ENCODE results near the gene FOXD3.

FOXD3 gene

GRCh38 chr1:63362578-63362977 is 40.2 kb downstream of the FOXD3 start:
- DNase-seq: no peak

DNA sequence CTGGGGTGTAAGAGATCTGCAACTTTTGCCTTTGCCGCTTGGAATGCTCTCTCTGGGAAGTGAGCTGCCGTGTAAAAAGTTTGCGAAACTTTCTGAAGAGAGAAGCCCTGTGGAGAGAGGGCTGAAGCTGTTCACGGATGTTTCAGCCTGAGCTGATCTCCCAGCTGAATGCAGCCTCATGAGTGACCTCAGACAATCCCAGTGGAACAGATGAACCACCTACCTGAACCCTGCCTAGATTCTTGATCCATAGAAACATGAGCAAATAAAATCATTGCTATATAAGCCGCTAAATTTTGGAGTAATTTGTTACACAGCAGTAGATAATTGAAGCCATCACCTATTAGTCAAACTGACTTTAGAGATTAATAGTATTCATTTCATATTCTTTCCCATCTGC is 40.6 kb downstream of the FOXD3 start:
- DNase-seq: no peak

DNA sequence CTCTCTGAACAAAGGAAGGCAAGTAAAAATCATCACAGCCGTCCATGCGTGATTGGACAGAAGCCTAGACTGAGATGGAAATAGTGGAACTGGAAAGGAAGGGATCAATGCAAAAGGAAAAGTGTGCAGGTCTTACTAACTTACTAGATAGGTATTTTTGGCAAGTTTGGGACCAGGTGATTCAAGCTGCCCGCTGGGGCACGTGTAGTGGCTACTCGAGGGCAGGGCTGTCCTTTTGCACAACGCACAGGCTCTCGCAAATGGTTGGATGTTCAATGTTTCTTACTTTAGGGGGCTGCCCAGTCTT is 44.5 kb downstream of the FOXD3 start:
- DNase-seq: no peak

DNA sequence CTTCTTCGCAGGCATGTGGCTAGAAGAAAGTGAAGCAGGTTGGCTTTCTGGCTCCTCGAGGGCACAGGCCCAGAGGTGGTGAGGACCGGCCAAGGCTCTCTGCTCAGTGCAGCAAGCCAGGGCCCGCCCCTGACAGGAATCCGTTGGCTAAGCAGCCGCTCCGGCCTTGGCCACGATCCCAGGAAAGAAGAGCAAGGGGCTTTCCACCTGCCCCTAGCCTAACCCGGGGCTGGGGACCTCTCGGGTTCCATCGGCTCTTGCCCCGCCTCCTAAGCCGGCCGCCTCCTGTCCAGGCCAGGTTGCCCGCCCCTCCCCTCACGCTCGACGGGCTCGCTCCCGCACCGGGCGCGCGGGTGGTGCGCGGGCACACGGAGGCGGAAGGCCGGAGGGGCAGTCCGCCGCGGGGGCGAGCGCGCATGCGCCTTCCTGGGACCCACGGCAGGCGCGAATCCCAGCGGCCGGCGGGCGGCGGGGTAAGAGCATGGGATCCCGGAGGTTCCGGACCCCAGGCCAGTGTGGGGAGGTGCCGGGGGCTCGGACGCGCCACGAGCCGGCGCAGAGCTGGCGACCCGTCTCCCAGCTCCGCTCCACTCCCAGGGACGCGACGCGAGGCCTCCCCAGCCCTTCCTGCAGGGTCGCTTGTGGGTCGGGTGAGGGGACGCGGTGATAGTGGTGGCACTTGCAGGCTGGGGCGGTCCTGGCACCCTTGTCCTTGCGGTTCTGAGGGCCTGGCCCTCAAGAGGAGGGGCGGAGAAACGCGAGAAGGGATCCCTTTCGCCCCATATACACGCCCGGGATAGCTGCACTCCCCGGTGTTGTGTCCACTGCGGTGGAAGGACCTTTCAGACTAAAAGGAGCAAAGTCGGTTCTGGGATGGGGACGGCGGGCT is 45.1 kb downstream of the FOXD3 start, which contains the start of gene ALG6:
ALG6 (plus strand) TSS at position 413 of the 889 bp plus-strand sequence. CDS start 3,351 bp downstream, outside the sequence.
- DNase-seq: peak; percentile 85

GRCh38 chr1:63368131-63368530 is 45.8 kb downstream of the FOXD3 start:
- no peak for DNase-seq

All from NCI-H1092 treated with DMSO at 0.1 percent for 48 hours (cell line).